Right atrium auricular region (tissue), 2 donors: ENCODE measurements around the gene TDRD7. TPM values are rescaled to one million over a fixed set of nuclear protein-coding genes. Genes with fewer than 3 reads are reported as not detected.
A peak's percentile ranks its signal among the peaks of the same experiment; 100 is the strongest.

Source experiments
- DNase-seq: peaks from one replicate; pipeline ENCODE4 v3.0.0-alpha.2; 2019; ENCODE audit warnings: low spot score
- H3K27ac ChIP-seq, 2 donors: fragments of 200-600 bp; sonication (generic); 1 replicate in 1 of 2; 2 replicates in 1 of 2; pipeline ENCODE4 v1.5.1; 2016 to 2019
- H3K27me3 ChIP-seq, 2 donors: fragments of 200-600 bp; sonication (generic); one replicate each; pipeline versions ENCODE4 v1.5.1 to v1.6.0; 2017 to 2019
- H3K36me3 ChIP-seq: fragments of 200-600 bp; sonication (generic); one replicate; pipeline ENCODE4 v1.5.1; 2016
- H3K4me1 ChIP-seq, 2 donors: fragments of 200-600 bp; sonication (generic); one replicate each; pipeline versions ENCODE4 v1.5.1 to v1.6.0; 2017 to 2019
- H3K4me3 ChIP-seq, 2 donors: fragments of 200-600 bp; sonication (generic); 1 replicate in 1 of 2; 2 replicates in 1 of 2; pipeline ENCODE4 v1.5.1; 2017 to 2019; ENCODE audit warnings: mild to moderate bottlenecking in 1 of 2, moderate library complexity in 1 of 2
- H3K9me3 ChIP-seq, 2 donors: fragments of 200-600 bp; sonication (generic); one replicate each; pipeline ENCODE4 v1.5.1; 2019
- CTCF ChIP-seq, 2 donors: fragments of 200-600 bp; sonication (generic); IDR thresholded peaks; one replicate each; pipeline ENCODE4 v1.5.1; 2019; ENCODE audit warnings: antibody characterized with exemption in 2 of 2
- total RNA-seq, 2 donors: library from RNA; depleted of rRNA; stranded (reverse); fragments of >200 nt; gene quantifications; one replicate each; pipeline ENCODE4 v1.1.0, GENCODE V29; 2016

Gene TDRD7
- total RNA-seq, 2 donors from 2014 or later = 6.5 to 7.2 TPM

- H3K27ac ChIP-seq = peak overlapping the region; percentile 5 to 49
- H3K4me1 ChIP-seq = peaks cover 0 to 70% of the 10 kb centered on the region in 2 donors
These were observed 101.2 kb downstream of the TDRD7 start for GRCh38 chr9:97512966-97513560.

DNA sequence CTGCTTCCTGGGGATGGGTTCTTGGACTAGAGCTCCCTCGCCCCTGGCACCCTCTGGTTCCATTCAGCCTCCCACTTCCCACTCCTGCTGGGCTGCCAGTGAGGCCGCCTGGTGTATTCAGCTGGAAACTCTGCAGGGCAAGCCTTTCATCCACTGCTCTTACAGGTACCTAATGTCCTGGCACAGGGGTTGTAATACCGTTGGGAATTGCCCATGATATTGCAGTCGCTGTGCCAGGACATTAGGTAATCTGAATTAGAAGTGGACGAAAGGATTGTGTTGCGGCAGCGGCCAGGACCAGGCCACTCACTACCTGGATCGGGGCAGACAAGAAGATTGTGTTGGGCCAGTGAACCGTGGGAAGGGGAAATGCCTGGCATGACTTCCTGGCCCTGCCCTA is 102.6 kb downstream of the TDRD7 start:
- no peak for TF ChIP-seq CTCF (IDR thresholded peaks at IDR 0.05)
- H3K27me3 ChIP-seq = no peaks in the 10 kb centered on the region
- H3K9me3 ChIP-seq = no peaks in the 10 kb centered on the region
- peaks cover 19% of the 10 kb centered on the region for H3K36me3 ChIP-seq
- H3K4me1 ChIP-seq = peaks cover 0 to 85% of the 10 kb centered on the region in 2 donors
- H3K27ac ChIP-seq = peak overlapping the region; percentile 49 to 79
- no peak overlapping the region for H3K4me3 ChIP-seq
- no peak for DNase-seq

More at GRCh38 chr9:97512966-97513560, 101.2 kb downstream of the TDRD7 start:
- H3K36me3 ChIP-seq = peaks cover 19% of the 10 kb centered on the region
- H3K9me3 ChIP-seq = no peaks in the 10 kb centered on the region
- H3K27me3 ChIP-seq = no peaks in the 10 kb centered on the region
- peak; percentile 26 for DNase-seq
- no peak for TF ChIP-seq CTCF (IDR thresholded peaks at IDR 0.05)
- no peak overlapping the region for H3K4me3 ChIP-seq

DNA sequence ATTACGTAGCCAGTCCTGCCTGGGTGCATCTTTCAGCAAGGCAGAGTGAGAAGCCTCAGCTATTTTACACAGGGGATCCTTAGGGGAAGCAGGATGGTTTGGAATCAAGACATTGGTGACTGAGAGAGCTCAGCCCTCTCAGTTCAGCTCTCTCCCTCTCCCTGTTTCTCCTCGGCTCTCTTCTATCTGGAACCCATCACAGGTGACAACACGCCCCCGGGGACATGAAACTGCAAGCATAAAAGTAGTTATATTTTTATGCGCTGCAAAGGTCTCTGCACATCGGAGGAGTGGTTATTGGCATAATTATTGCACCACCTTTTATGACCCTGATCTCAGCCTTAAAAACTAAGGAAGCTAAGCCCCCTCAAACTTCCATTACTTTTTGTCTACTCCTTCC is 103.8 kb downstream of the TDRD7 start:
- Histone ChIP-seq H3K36me3 (peaks cover 19% of the 10 kb centered on the region), H3K9me3 (no peaks in the 10 kb centered on the region), H3K4me3 (no peak overlapping the region), H3K27me3 (no peaks in the 10 kb centered on the region), H3K27ac (peak overlapping the region; percentile 36 to 79), H3K4me1 (peaks cover 0 to 90% of the 10 kb centered on the region in 2 donors)
- TF ChIP-seq CTCF (IDR thresholded peaks at IDR 0.05) = no peak
- no peak for DNase-seq

DNA sequence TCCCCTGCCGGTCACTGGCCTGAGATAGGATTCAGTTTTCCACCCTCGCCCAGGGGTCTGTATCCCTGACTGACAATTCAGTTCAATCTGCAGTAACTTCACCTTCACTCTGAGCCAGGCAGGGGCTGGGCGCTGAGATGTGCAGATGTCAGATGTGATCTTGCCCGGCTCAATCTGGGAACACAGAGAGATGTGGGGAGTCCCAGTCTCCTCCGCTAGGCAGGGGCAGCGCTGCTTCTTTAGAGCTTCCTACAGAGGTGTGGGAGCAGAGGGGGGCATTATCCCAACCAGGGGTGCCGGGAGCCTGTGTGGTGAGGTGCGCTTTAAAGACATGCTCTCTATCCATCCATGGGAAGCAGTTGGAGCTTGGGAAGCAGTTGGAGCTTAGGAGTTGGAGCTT is 104.2 kb downstream of the TDRD7 start:
- Histone ChIP-seq H3K4me3 (no peak overlapping the region), H3K27me3 (no peaks in the 10 kb centered on the region), H3K9me3 (no peaks in the 10 kb centered on the region), H3K4me1 (peaks cover 0 to 90% of the 10 kb centered on the region in 2 donors), H3K36me3 (peaks cover 19% of the 10 kb centered on the region), H3K27ac (peak overlapping the region; percentile 53 to 79)
- no peak for TF ChIP-seq CTCF (IDR thresholded peaks at IDR 0.05)
- DNase-seq = no peak

DNA sequence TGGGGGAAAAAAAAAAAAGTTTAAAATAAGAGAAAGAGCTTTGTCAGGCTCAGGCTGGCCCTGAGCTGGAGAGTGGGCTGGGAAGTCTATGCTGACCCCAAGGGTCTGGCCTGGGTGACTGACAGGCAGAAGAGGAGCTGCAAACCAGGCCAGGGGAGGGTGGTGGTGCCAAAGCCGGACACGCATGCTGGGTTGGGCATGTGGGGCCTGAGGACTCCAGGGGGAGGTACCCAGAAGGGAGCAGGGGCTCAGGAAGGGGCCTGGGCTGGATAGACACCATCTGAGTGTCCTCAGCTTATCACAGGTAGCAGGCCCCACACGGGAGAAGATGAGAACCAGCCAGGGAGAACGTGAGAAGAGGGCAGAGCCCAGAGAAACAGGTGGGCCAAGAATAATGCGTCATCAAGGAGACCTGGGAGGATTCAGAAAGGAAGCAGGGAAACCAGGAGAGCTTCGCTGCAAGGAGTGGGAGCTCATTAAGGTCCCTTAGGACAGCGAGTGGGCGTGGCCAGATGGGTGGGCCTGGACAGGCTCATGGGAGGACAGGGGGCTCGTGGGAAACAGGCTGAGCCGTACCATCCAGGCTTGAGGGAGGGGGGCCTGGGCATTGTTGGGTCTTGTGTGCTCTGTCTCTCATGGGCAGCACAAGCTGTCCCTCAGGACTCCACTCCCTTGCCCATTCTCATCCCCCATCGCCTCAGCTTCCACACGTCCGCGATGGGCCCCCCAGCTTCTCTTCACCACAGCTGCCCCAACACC is 105.6 kb downstream of the TDRD7 start:
- no peaks in the 10 kb centered on the region for H3K9me3 ChIP-seq
- H3K27ac ChIP-seq = peak overlapping the region; percentile 79 to 85
- no peaks in the 10 kb centered on the region for H3K27me3 ChIP-seq
- TF ChIP-seq CTCF (IDR thresholded peaks at IDR 0.05) = no peak
- H3K4me1 ChIP-seq = peaks cover 0 to 96% of the 10 kb centered on the region in 2 donors
- peaks cover 11% of the 10 kb centered on the region for H3K36me3 ChIP-seq
- H3K4me3 ChIP-seq = no peak overlapping the region
- no peak for DNase-seq
